ENCODE results near the gene CHD6. TPM values are rescaled to one million over a fixed set of nuclear protein-coding genes. Genes with fewer than 3 reads are reported as not detected.

CHD6 gene
- total RNA-seq, 1 experiment from 2014 or later, result 51.1 TPM

- Histone ChIP-seq H2AFZ (no peak overlapping the region), H3K4me1 (replicated peaks; ENCODE audit: insufficient read depth) (no peaks in the 10 kb centered on the region), H4K20me1 (ENCODE audit: insufficient read depth) (peaks cover 15% of the 10 kb centered on the region; the same call in 1 of the 2 replicates), H3K27ac (no peak overlapping the region), H3K4me2 (no peak overlapping the region), H3K4me3 (no peak overlapping the region), H3K79me2 (ENCODE audit: low read depth) (no peaks in the 10 kb centered on the region), H3K36me3 (ENCODE audit: low read depth) (0 out of 2 replicates have a peak, but pooled peaks cover 7% of the 10 kb centered on the region), H3K9me3 (ENCODE audit: insufficient read depth, low read depth) (no peaks in the 10 kb centered on the region), H3F3A (ENCODE audit: insufficient read depth, low read depth) (no peaks in the 10 kb centered on the region), H3K27me3 (ENCODE audit: insufficient read depth, low read depth) (no peaks in the 10 kb centered on the region), H3K9me2 (ENCODE audit: insufficient read depth) (no peaks in the 10 kb centered on the region)
- TF ChIP-seq EZH2 (IDR thresholded peaks at IDR 0.05; ENCODE audit: low read depth), result no peak
- TF ChIP-seq, protein P1, sequence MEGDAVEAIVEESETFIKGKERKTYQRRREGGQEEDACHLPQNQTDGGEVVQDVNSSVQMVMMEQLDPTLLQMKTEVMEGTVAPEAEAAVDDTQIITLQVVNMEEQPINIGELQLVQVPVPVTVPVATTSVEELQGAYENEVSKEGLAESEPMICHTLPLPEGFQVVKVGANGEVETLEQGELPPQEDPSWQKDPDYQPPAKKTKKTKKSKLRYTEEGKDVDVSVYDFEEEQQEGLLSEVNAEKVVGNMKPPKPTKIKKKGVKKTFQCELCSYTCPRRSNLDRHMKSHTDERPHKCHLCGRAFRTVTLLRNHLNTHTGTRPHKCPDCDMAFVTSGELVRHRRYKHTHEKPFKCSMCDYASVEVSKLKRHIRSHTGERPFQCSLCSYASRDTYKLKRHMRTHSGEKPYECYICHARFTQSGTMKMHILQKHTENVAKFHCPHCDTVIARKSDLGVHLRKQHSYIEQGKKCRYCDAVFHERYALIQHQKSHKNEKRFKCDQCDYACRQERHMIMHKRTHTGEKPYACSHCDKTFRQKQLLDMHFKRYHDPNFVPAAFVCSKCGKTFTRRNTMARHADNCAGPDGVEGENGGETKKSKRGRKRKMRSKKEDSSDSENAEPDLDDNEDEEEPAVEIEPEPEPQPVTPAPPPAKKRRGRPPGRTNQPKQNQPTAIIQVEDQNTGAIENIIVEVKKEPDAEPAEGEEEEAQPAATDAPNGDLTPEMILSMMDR (conservative IDR thresholded peaks at IDR 0.05), result no peak
- POLR2A ChIA-PET (ENCODE audit: unreplicated experiment), result no interaction called here
- CTCF ChIA-PET, result no interaction called here
- no peak for DNase-seq
- intact Hi-C loops (cut with micrococcal nuclease; ENCODE audit: unreplicated experiment), result no loop called here
- BruUV-seq (replicated peaks), result no TSS peak
Measured at GRCh38 chr20:41510224-41510623, 108.0 kb downstream of the CHD6 start.

DNA sequence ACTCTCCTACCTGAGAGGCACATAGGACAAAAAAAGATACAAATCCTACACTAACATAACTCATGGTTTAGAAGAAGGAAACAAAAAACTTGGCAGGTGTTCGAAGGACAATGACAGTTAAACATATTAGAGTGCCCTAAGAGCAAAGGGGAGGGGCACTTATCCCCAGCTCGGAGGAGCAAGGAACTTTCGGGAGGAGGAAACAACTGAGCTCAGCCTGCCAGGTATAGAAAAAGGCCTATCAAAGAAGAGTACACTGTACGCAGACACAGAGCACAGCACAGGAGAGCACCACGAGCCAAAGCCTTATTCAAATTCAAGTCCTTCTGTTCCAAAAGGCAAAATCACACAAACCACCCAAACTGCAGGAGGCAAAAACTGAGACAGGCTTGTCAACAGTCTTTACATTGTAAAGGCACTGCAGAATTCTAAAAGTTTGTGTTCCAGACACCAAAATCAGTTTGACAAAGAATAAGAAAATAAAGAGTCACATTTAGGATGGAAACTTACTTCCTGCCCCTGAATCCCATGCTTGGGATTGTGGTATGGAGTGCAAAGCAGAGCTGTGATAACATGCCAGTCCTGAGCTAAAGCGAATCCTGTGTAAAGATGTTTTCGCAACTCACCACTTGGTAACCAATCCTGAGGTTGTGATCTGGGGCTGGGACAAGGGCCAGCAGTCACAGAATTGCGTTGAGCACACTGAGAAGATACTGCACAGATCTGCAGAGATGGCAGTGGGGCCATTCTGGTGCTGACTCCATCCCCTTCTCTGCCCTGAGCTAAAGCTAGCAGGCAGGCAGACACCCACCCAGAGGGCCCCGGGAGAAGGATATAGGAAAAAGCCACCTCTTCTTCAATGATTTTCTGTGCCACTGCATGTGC, 108.6 kb downstream of the CHD6 start:
- Histone ChIP-seq H3K9me3 (ENCODE audit: insufficient read depth, low read depth) (no peaks in the 10 kb centered on the region), H3K79me2 (ENCODE audit: low read depth) (no peaks in the 10 kb centered on the region), H3K4me2 (no peak overlapping the region), H2AFZ (no peak overlapping the region), H4K20me1 (ENCODE audit: insufficient read depth) (peaks cover 15% of the 10 kb centered on the region; the same call in 1 of the 2 replicates), H3F3A (ENCODE audit: insufficient read depth, low read depth) (no peaks in the 10 kb centered on the region), H3K27ac (no peak overlapping the region), H3K27me3 (ENCODE audit: insufficient read depth, low read depth) (no peaks in the 10 kb centered on the region), H3K36me3 (ENCODE audit: low read depth) (0 out of 2 replicates have a peak, but pooled peaks cover 7% of the 10 kb centered on the region), H3K9me2 (ENCODE audit: insufficient read depth) (no peaks in the 10 kb centered on the region), H3K4me3 (no peak overlapping the region), H3K4me1 (replicated peaks; ENCODE audit: insufficient read depth) (no peaks in the 10 kb centered on the region)
- BruUV-seq (replicated peaks), result no TSS peak
- intact Hi-C loops (cut with micrococcal nuclease; ENCODE audit: unreplicated experiment), result no loop called here
- ChIA-PET POLR2A (ENCODE audit: unreplicated experiment) (no interaction called here), CTCF (no interaction called here)
- DNase-seq, result no peak
- no peak for TF ChIP-seq EZH2 (IDR thresholded peaks at IDR 0.05; ENCODE audit: low read depth)
- TF ChIP-seq, protein P1 (conservative IDR thresholded peaks at IDR 0.05), result no peak

- Histone ChIP-seq H2AFZ (no peak overlapping the region), H3K79me2 (ENCODE audit: low read depth) (no peaks in the 10 kb centered on the region), H3K27me3 (ENCODE audit: insufficient read depth, low read depth) (no peaks in the 10 kb centered on the region), H3K4me3 (no peak overlapping the region), H3F3A (ENCODE audit: insufficient read depth, low read depth) (no peaks in the 10 kb centered on the region), H3K4me1 (replicated peaks; ENCODE audit: insufficient read depth) (no peaks in the 10 kb centered on the region), H3K36me3 (ENCODE audit: low read depth) (no peaks in the 10 kb centered on the region), H3K9me3 (ENCODE audit: insufficient read depth, low read depth) (no peaks in the 10 kb centered on the region), H4K20me1 (ENCODE audit: insufficient read depth) (0 out of 2 replicates have a peak, but pooled peaks cover 15% of the 10 kb centered on the region), H3K4me2 (no peak overlapping the region), H3K27ac (no peak overlapping the region), H3K9me2 (ENCODE audit: insufficient read depth) (no peaks in the 10 kb centered on the region)
- intact Hi-C loops (cut with micrococcal nuclease; ENCODE audit: unreplicated experiment), result no loop called here
- POLR2A ChIA-PET (ENCODE audit: unreplicated experiment), result no interaction called here
- no peak for TF ChIP-seq EZH2 (IDR thresholded peaks at IDR 0.05; ENCODE audit: low read depth)
- TF ChIP-seq, protein P1 (conservative IDR thresholded peaks at IDR 0.05), result no peak
- CTCF ChIA-PET, result no interaction called here
- no TSS peak for BruUV-seq (replicated peaks)
- DNase-seq, result no peak
Measured at GRCh38 chr20:41508335-41508734, 109.8 kb downstream of the CHD6 start.

Data from PC-9 (cell line).